Inflammatory macrophage treated with lipopolysaccharide for 1 hour (primary cell): ENCODE results near the gene CAMK2D.
A peak's percentile ranks its signal among the peaks of the same experiment; 100 is the strongest.
"Not testable (repeated sequence)": the region's sequence is repeated elsewhere in the genome, so short reads cannot be mapped to it uniquely, and the experiment has no call there.

Experiments used
- DNase-seq, 2 donors: peaks; one replicate each; pipeline ENCODE4 v3.0.0-alpha.2; 2020 to 2022

The CAMK2D gene

GRCh38 chr4:113761620-113762185 lies at the start of gene CAMK2D:
Gene CAMK2D (minus strand): TSS chr4:113761738. CDS start chr4:113761068, 670 bp downstream.
- DNase-seq, result peak; percentile 49 to 55

GRCh38 chr4:113810906-113811305 lies 49.4 kb upstream of the CAMK2D start:
- peak in 1 of 2 donors; percentile 37 for DNase-seq

GRCh38 chr4:113809311-113809710 lies 47.8 kb upstream of the CAMK2D start:
- peak; percentile 98 for DNase-seq

GRCh38 chr4:113806850-113807249 lies 45.3 kb upstream of the CAMK2D start:
- DNase-seq, result no peak

GRCh38 chr4:113801882-113802281 lies 40.3 kb upstream of the CAMK2D start:
- DNase-seq, result no peak

- not testable (repeated sequence) for DNase-seq
These were observed 34.8 kb upstream of the CAMK2D start for GRCh38 chr4:113796381-113796780.

- DNase-seq, result peak; percentile 86 to 89
These were observed 28.9 kb upstream of the CAMK2D start for GRCh38 chr4:113790478-113790877.

GRCh38 chr4:113788888-113789287 lies 27.4 kb upstream of the CAMK2D start:
- DNase-seq, result peak; percentile 31 to 45

- peak; percentile 42 to 46 for DNase-seq
These were observed 24.2 kb upstream of the CAMK2D start for GRCh38 chr4:113785781-113786180.

- DNase-seq, result peak; percentile 84 to 85
These were observed 23.1 kb upstream of the CAMK2D start for GRCh38 chr4:113784497-113785250.

- DNase-seq, result peak in 1 of 2 donors; percentile 22
These were observed 22.2 kb upstream of the CAMK2D start for GRCh38 chr4:113783701-113784100.

- DNase-seq, result no peak
These were observed 21.8 kb upstream of the CAMK2D start for GRCh38 chr4:113783289-113783688.

- DNase-seq, result peak; percentile 40 to 85
These were observed 20.0 kb upstream of the CAMK2D start for GRCh38 chr4:113781439-113782040.

- no peak for DNase-seq
These were observed 15.1 kb upstream of the CAMK2D start for GRCh38 chr4:113776679-113777078.

- DNase-seq, result no peak
These were observed 14.5 kb upstream of the CAMK2D start for GRCh38 chr4:113776016-113776415.

- no peak for DNase-seq
These were observed 12.2 kb upstream of the CAMK2D start for GRCh38 chr4:113773756-113774155.

GRCh38 chr4:113773014-113773413 lies 11.5 kb upstream of the CAMK2D start:
- no peak for DNase-seq

- DNase-seq, result no peak
These were observed 10.8 kb upstream of the CAMK2D start for GRCh38 chr4:113772319-113772718.

GRCh38 chr4:113769744-113770143 lies 8.2 kb upstream of the CAMK2D start:
- no peak for DNase-seq

GRCh38 chr4:113768952-113769351 lies 7.4 kb upstream of the CAMK2D start:
- DNase-seq, result no peak

GRCh38 chr4:113766882-113767281 lies 5.3 kb upstream of the CAMK2D start:
- DNase-seq, result no peak

GRCh38 chr4:113764720-113765264 lies 3.3 kb upstream of the CAMK2D start:
- no peak for DNase-seq

GRCh38 chr4:113763923-113764322 lies 2.4 kb upstream of the CAMK2D start:
- not testable (repeated sequence) for DNase-seq

- DNase-seq, result no peak
These were observed 1.4 kb upstream of the CAMK2D start for GRCh38 chr4:113763029-113763285.
